GM20431 (cell line): ENCODE measurements around the gene DMXL1.
"Not testable (repeated sequence)": the region's sequence is repeated elsewhere in the genome, so short reads cannot be mapped to it uniquely, and the experiment has no call there.

Source experiments
- in situ Hi-C: fragments of 300-500 bp; cut with MseI, MboI; formaldehyde crosslinking; loops from one replicate; pipeline ENCODE4 v1.15.0; 2020; ENCODE audit warnings: low sequenced_read_pairs; ENCODE audit not compliant: unreplicated experiment

Gene DMXL1

GRCh38 chr5:119118000-119118399 lies 47.1 kb downstream of the DMXL1 start:
- in situ Hi-C loops = no loop called here

- in situ Hi-C loops = no loop called here
Observed at GRCh38 chr5:119120893-119121292, 50.0 kb downstream of the DMXL1 start.

GRCh38 chr5:119122474-119122873 lies 51.6 kb downstream of the DMXL1 start:
- in situ Hi-C loops = not testable (repeated sequence)

- in situ Hi-C loops = no loop called here
Observed at GRCh38 chr5:119123280-119123679, 52.4 kb downstream of the DMXL1 start.

- in situ Hi-C loops = no loop called here
Observed at GRCh38 chr5:119129770-119130169, 58.9 kb downstream of the DMXL1 start.

GRCh38 chr5:119131530-119132304 lies 60.8 kb downstream of the DMXL1 start:
- in situ Hi-C loops = no loop called here

GRCh38 chr5:119135743-119136142 lies 64.9 kb downstream of the DMXL1 start:
- in situ Hi-C loops = not testable (repeated sequence)

- in situ Hi-C loops = no loop called here
Observed at GRCh38 chr5:119136666-119137318, 65.9 kb downstream of the DMXL1 start.

GRCh38 chr5:119153629-119154028 lies 82.7 kb downstream of the DMXL1 start:
- in situ Hi-C loops = no loop called here

GRCh38 chr5:119158144-119158543 lies 87.3 kb downstream of the DMXL1 start:
- in situ Hi-C loops = no loop called here

- in situ Hi-C loops = no loop called here
Observed at GRCh38 chr5:119161430-119161829, 90.5 kb downstream of the DMXL1 start.

GRCh38 chr5:119166026-119166425 lies 95.1 kb downstream of the DMXL1 start:
- in situ Hi-C loops = no loop called here

GRCh38 chr5:119168401-119168800 lies 97.5 kb downstream of the DMXL1 start:
- in situ Hi-C loops = no loop called here

GRCh38 chr5:119171686-119172085 lies 100.8 kb downstream of the DMXL1 start:
- in situ Hi-C loops = no loop called here

- in situ Hi-C loops = no loop called here
Observed at GRCh38 chr5:119174578-119175163, 103.8 kb downstream of the DMXL1 start.

GRCh38 chr5:119176785-119177184 lies 105.9 kb downstream of the DMXL1 start:
- in situ Hi-C loops = no loop called here

GRCh38 chr5:119177226-119177625 lies 106.3 kb downstream of the DMXL1 start:
- in situ Hi-C loops = no loop called here

GRCh38 chr5:119178435-119178834 lies 107.5 kb downstream of the DMXL1 start:
- in situ Hi-C loops = no loop called here

GRCh38 chr5:119179857-119180641 lies 109.2 kb downstream of the DMXL1 start:
- in situ Hi-C loops = no loop called here

GRCh38 chr5:119185512-119185911 lies 114.6 kb downstream of the DMXL1 start:
- in situ Hi-C loops = not testable (repeated sequence)
